ENCODE measurements around the gene TULP4. TPM values are rescaled to one million over a fixed set of nuclear protein-coding genes. Genes with fewer than 3 reads are reported as not detected.

Gene TULP4
- total RNA-seq, 1 experiment from 2014 or later: 21.5 TPM

DNA sequence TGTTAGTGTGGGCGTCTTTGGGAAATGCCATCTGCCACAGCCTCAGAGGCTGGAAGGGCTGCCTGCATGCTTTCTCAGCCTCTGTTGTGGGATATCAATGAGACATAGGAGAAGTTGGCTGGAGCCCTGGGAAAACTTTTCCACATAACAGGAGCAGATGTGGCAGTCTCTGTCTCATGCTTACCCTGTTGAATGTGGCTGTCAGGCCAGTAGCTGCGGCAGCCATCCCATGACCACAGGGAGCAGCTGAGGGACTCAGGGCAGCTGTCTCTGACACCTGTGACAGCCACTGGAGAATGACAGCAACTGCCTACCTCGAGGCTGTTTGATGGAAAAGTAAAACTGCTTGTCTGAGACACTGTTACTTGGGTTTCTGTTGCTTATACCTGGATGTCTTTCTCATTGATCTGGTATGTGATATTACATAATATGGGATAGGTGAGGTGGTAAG is 64.4 kb downstream of the TULP4 start:
- Histone ChIP-seq H3K4me2 (ENCODE audit: low read length) (no peak overlapping the region), H3K4me1 (ENCODE audit: insufficient read depth, low read length) (0 out of 2 replicates have a peak, but pooled peaks cover 7% of the 10 kb centered on the region), H3K9me3 (ENCODE audit: low read length) (no peaks in the 10 kb centered on the region), H3F3A (ENCODE audit: low read length, unreplicated experiment) (no peaks in the 10 kb centered on the region), H3K4me3 (ENCODE audit: low read length) (no peak overlapping the region), H3K27me3 (ENCODE audit: low read length) (no peaks in the 10 kb centered on the region), H2AFZ (ENCODE audit: low read length) (no peak overlapping the region), H3K36me3 (ENCODE audit: low read depth, low read length) (no peaks in the 10 kb centered on the region), H3K27ac (ENCODE audit: low read length) (no peak overlapping the region), H4K20me1 (ENCODE audit: low read length) (no peaks in the 10 kb centered on the region), H3K79me2 (ENCODE audit: low read length) (no peaks in the 10 kb centered on the region), H3K9ac (ENCODE audit: low read length) (no peak overlapping the region), H3K9me2 (replicated peaks; ENCODE audit: low read length) (no peaks in the 10 kb centered on the region)
- ChIA-PET POLR2A (ENCODE audit: unreplicated experiment) (no interaction called here), CTCF (no interaction called here)
- DNase-seq: no peak
- no peak for ATAC-seq
- TF ChIP-seq EZH2 (IDR thresholded peaks at IDR 0.05; ENCODE audit: low read length, unreplicated experiment) (no peak), CTCF (conservative IDR thresholded peaks at IDR 0.05; ENCODE audit: low read depth, low read length) (no peak), EZH2phosphoT487 (IDR thresholded peaks at IDR 0.05; ENCODE audit: borderline replicate concordance, low read length) (no peak)
- no TSS peak for BruUV-seq (replicated peaks)
- intact Hi-C loops (cut with micrococcal nuclease): no loop called here

- Histone ChIP-seq H3K79me2 (ENCODE audit: low read length) (no peaks in the 10 kb centered on the region), H3K36me3 (ENCODE audit: low read depth, low read length) (no peaks in the 10 kb centered on the region), H3K9ac (ENCODE audit: low read length) (no peak overlapping the region), H3K9me3 (ENCODE audit: low read length) (no peaks in the 10 kb centered on the region), H3K27me3 (ENCODE audit: low read length) (no peaks in the 10 kb centered on the region), H3K9me2 (replicated peaks; ENCODE audit: low read length) (no peaks in the 10 kb centered on the region), H3K4me1 (ENCODE audit: insufficient read depth, low read length) (0 out of 2 replicates have a peak, but pooled peaks cover 7% of the 10 kb centered on the region), H4K20me1 (ENCODE audit: low read length) (no peaks in the 10 kb centered on the region), H3K4me3 (ENCODE audit: low read length) (no peak overlapping the region), H3K4me2 (ENCODE audit: low read length) (no peak overlapping the region), H2AFZ (ENCODE audit: low read length) (no peak overlapping the region), H3K27ac (ENCODE audit: low read length) (no peak overlapping the region), H3F3A (ENCODE audit: low read length, unreplicated experiment) (no peaks in the 10 kb centered on the region)
- DNase-seq (no peak), ATAC-seq (no peak)
- intact Hi-C loops (cut with micrococcal nuclease): no loop called here
- CTCF ChIA-PET: no interaction called here
- BruUV-seq (replicated peaks): no TSS peak
- TF ChIP-seq EZH2 (IDR thresholded peaks at IDR 0.05; ENCODE audit: low read length, unreplicated experiment) (no peak), CTCF (conservative IDR thresholded peaks at IDR 0.05; ENCODE audit: low read depth, low read length) (no peak), EZH2phosphoT487 (IDR thresholded peaks at IDR 0.05; ENCODE audit: borderline replicate concordance, low read length) (no peak)
- POLR2A ChIA-PET (ENCODE audit: unreplicated experiment): no interaction called here
Observed at GRCh38 chr6:158377860-158378259, 65.6 kb downstream of the TULP4 start.

- POLR2A ChIA-PET (ENCODE audit: unreplicated experiment): no interaction called here
- H3K27me3 ChIP-seq (ENCODE audit: low read length): no peaks in the 10 kb centered on the region
- no peaks in the 10 kb centered on the region for H3K79me2 ChIP-seq (ENCODE audit: low read length)
- H2AFZ ChIP-seq (ENCODE audit: low read length): no peak overlapping the region
- no peaks in the 10 kb centered on the region for H3F3A ChIP-seq (ENCODE audit: low read length, unreplicated experiment)
- no peaks in the 10 kb centered on the region for H4K20me1 ChIP-seq (ENCODE audit: low read length)
- TF ChIP-seq EZH2 (IDR thresholded peaks at IDR 0.05; ENCODE audit: low read length, unreplicated experiment) (no peak), EZH2phosphoT487 (IDR thresholded peaks at IDR 0.05; ENCODE audit: borderline replicate concordance, low read length) (no peak), CTCF (conservative IDR thresholded peaks at IDR 0.05; ENCODE audit: low read depth, low read length) (no peak)
- no peak for ATAC-seq
- no peak overlapping the region for H3K4me3 ChIP-seq (ENCODE audit: low read length)
- no peaks in the 10 kb centered on the region for H3K9me2 ChIP-seq (replicated peaks; ENCODE audit: low read length)
- no peaks in the 10 kb centered on the region for H3K9me3 ChIP-seq (ENCODE audit: low read length)
- CTCF ChIA-PET: no interaction called here
- intact Hi-C loops (cut with micrococcal nuclease): no loop called here
- H3K4me1 ChIP-seq (ENCODE audit: insufficient read depth, low read length): 0 out of 2 replicates have a peak, but pooled peaks cover 7% of the 10 kb centered on the region
- no peak overlapping the region for H3K27ac ChIP-seq (ENCODE audit: low read length)
- H3K4me2 ChIP-seq (ENCODE audit: low read length): no peak overlapping the region
- no peak for DNase-seq
- H3K9ac ChIP-seq (ENCODE audit: low read length): no peak overlapping the region
- H3K36me3 ChIP-seq (ENCODE audit: low read depth, low read length): no peaks in the 10 kb centered on the region
- BruUV-seq (replicated peaks): no TSS peak
Observed at GRCh38 chr6:158379336-158379735, 67.1 kb downstream of the TULP4 start.

Data from PC-3 (cell line).